HG03469 (cell line): ENCODE measurements around the gene TNFRSF1A.
"Not testable (repeated sequence)": the region's sequence is repeated elsewhere in the genome, so short reads cannot be mapped to it uniquely, and the experiment has no call there.

ENCODE experiments used
- ATAC-seq: cut with Tn5 transposase; IDR thresholded peaks from one replicate; pipeline ENCODE4 v1.9.1; 2021; ENCODE audit warnings: mild to moderate bottlenecking, moderate library complexity, moderate number of reproducible peaks; ENCODE audit not compliant: unreplicated experiment

Gene TNFRSF1A

GRCh38 chr12:6307529-6307928 is 34.3 kb downstream of the TNFRSF1A start:
- ATAC-seq, result no peak

GRCh38 chr12:6306599-6307220 is 35.2 kb downstream of the TNFRSF1A start:
- no peak for ATAC-seq

- no peak for ATAC-seq
Observed at GRCh38 chr12:6306151-6306550, 35.7 kb downstream of the TNFRSF1A start.

GRCh38 chr12:6303071-6303470 is 38.8 kb downstream of the TNFRSF1A start:
- ATAC-seq, result no peak

- ATAC-seq, result no peak
Observed at GRCh38 chr12:6302621-6303020, 39.3 kb downstream of the TNFRSF1A start.

- no peak for ATAC-seq
Observed at GRCh38 chr12:6301721-6302120, 40.2 kb downstream of the TNFRSF1A start.

GRCh38 chr12:6297170-6297569 is 44.7 kb downstream of the TNFRSF1A start:
- no peak for ATAC-seq

- ATAC-seq, result no peak
Observed at GRCh38 chr12:6295094-6295811, 46.6 kb downstream of the TNFRSF1A start.

GRCh38 chr12:6294156-6295093 is 47.5 kb downstream of the TNFRSF1A start:
- ATAC-seq, result no peak

GRCh38 chr12:6292606-6293005 is 49.3 kb downstream of the TNFRSF1A start:
- ATAC-seq, result no peak

- not testable (repeated sequence) for ATAC-seq
Observed at GRCh38 chr12:6289906-6290305, 52.0 kb downstream of the TNFRSF1A start.

GRCh38 chr12:6289081-6289480 is 52.8 kb downstream of the TNFRSF1A start:
- ATAC-seq, result not testable (repeated sequence)

- no peak for ATAC-seq
Observed at GRCh38 chr12:6288235-6288634, 53.6 kb downstream of the TNFRSF1A start.

- ATAC-seq, result no peak
Observed at GRCh38 chr12:6285532-6286306, 56.2 kb downstream of the TNFRSF1A start.

GRCh38 chr12:6285063-6285477 is 56.8 kb downstream of the TNFRSF1A start:
- no peak for ATAC-seq

- no peak for ATAC-seq
Observed at GRCh38 chr12:6284273-6284672, 57.6 kb downstream of the TNFRSF1A start.

GRCh38 chr12:6282453-6282840 is 59.4 kb downstream of the TNFRSF1A start:
- ATAC-seq, result no peak

- ATAC-seq, result no peak
Observed at GRCh38 chr12:6281081-6281809, 60.6 kb downstream of the TNFRSF1A start.

- ATAC-seq, result no peak
Observed at GRCh38 chr12:6280672-6281071, 61.2 kb downstream of the TNFRSF1A start.

- ATAC-seq, result no peak
Observed at GRCh38 chr12:6280053-6280469, 61.8 kb downstream of the TNFRSF1A start.
